GM12878 (cell line): Measurements from ENCODE around the gene ATF7IP. TPM values are rescaled to one million over a fixed set of nuclear protein-coding genes. Genes with fewer than 3 reads are reported as not detected.

ENCODE experiments used
- ATAC-seq: fragments of 200-7000 bp; cut with Tn5 transposase; 3 replicates; pipeline ENCODE4 v1.9.1; 2020; ENCODE audit warnings: mild to moderate bottlenecking, moderate library complexity
- BruUV-seq: library from RNA; stranded (reverse); fragments of 400-500 nt; replicated peaks from 2 replicates; lab custom pipeline; 2021; lab: Mats Ljungman, UMichigan
- CTCF ChIA-PET: fragments of 300-600 bp; sonication (Branson Sonifier 250); formaldehyde crosslinking; extraction: SDS; loops from one replicate; lab custom pipeline; 2021; ENCODE audit warnings: inconsistent platforms; lab: Yijun Ruan, JAX
- POLR2A ChIA-PET: fragments of 350-600 bp; formaldehyde crosslinking; extraction: SDS; loops from one replicate; lab custom pipeline; 2021; ENCODE audit warnings: inconsistent platforms; lab: Charles Lee
- RAD21 ChIA-PET: fragments of 300-600 bp; sonication (Branson Sonifier 250); formaldehyde crosslinking; loops from one replicate; lab custom pipeline; 2023; ENCODE audit warnings: antibody characterized with exemption; ENCODE audit not compliant: unreplicated experiment; lab: Charles Lee
- SMC1A ChIA-PET: fragments of 300-600 bp; sonication (Branson Sonifier 250); formaldehyde crosslinking; loops from one replicate; lab custom pipeline; 2023; ENCODE audit not compliant: unreplicated experiment, uncharacterized antibody; lab: Charles Lee
- DNase-seq: peaks from one replicate; pipeline ENCODE4 v3.0.0-alpha.2; 2011; ENCODE audit warnings: low read depth, low spot score
- FAIRE-seq: peaks from 3 replicates; lab custom pipeline; 2011; peaks lifted over from hg19 to GRCh38; lab: Jason Lieb, UNC
- H2AFZ ChIP-seq: 2 replicates; pipeline ENCODE4 v1.6.0; 2011; ENCODE audit warnings: low read depth, low read length, control low read depth; ENCODE audit not compliant: control insufficient read depth
- H3K27ac ChIP-seq: 2 replicates; pipeline ENCODE4 v1.5.1; 2011; ENCODE audit warnings: control low read depth; ENCODE audit not compliant: control insufficient read depth, insufficient read depth
- H3K27me3 ChIP-seq, 2 experiments: replicated peaks in 1 of 2; 2 replicates each; pipeline versions ENCODE4 v1.6.0 to v1.6.1; 2011; ENCODE audit warnings: low read length in 1 of 2; ENCODE audit not compliant: control insufficient read depth in 2 of 2, insufficient read depth in 2 of 2
- H3K36me3 ChIP-seq, 2 experiments: 2 replicates each; pipeline ENCODE4 v1.5.1; 2011; ENCODE audit warnings: low read length in 1 of 2; ENCODE audit not compliant: control insufficient read depth in 2 of 2, insufficient read depth in 2 of 2
- H3K4me1 ChIP-seq: 2 replicates; pipeline ENCODE4 v1.6.1; 2011; ENCODE audit warnings: mild to moderate bottlenecking, low read length, moderate library complexity, mixed read lengths; ENCODE audit not compliant: control insufficient read depth, insufficient read depth
- H3K4me2 ChIP-seq: 2 replicates; pipeline ENCODE4 v1.6.0; 2011; ENCODE audit warnings: control low read depth; ENCODE audit not compliant: control insufficient read depth, insufficient read depth
- H3K4me3 ChIP-seq: fragments of 200-600 bp; sonication (generic); 2 replicates; pipeline ENCODE4 v1.5.1; 2016
- H3K79me2 ChIP-seq: 2 replicates; pipeline ENCODE4 v1.6.0; 2011; ENCODE audit warnings: low read length; ENCODE audit not compliant: control insufficient read depth, insufficient read depth
- H3K9ac ChIP-seq: 2 replicates; pipeline ENCODE4 v1.8.0; 2011; ENCODE audit warnings: low read length, control low read depth, mixed read lengths; ENCODE audit not compliant: control insufficient read depth, insufficient read depth
- H3K9me3 ChIP-seq: replicated peaks from 3 replicates; pipeline ENCODE4 v1.5.1; 2011; ENCODE audit warnings: mild to moderate bottlenecking, low read length; ENCODE audit not compliant: control insufficient read depth, insufficient read depth
- H4K20me1 ChIP-seq: 2 replicates; pipeline ENCODE4 v1.6.0; 2011; ENCODE audit not compliant: control insufficient read depth, insufficient read depth
- CHD1 ChIP-seq: IDR thresholded peaks from 2 replicates; pipeline ENCODE4 v1.6.1; 2012; ENCODE audit warnings: low read depth, low read length, improper control_type of control experiment
- MXI1 ChIP-seq: fragments of 150-350 bp; IDR thresholded peaks from 2 replicates; pipeline ENCODE4 v1.6.1; 2011; ENCODE audit warnings: low read depth, mild to moderate bottlenecking, inconsistent platforms, low read length, improper control_type of control experiment
- NR2C2 ChIP-seq: IDR thresholded peaks from 2 replicates; pipeline ENCODE4 v1.6.1; 2011; ENCODE audit warnings: borderline replicate concordance, low read depth; ENCODE audit not compliant: control insufficient read depth, insufficient read length
- PML ChIP-seq: IDR thresholded peaks from 2 replicates; pipeline ENCODE4 v1.6.1; 2012; ENCODE audit warnings: low read length, inconsistent platforms
- POLR2A ChIP-seq: IDR thresholded peaks from 2 replicates; pipeline ENCODE4 v1.6.1; 2011; ENCODE audit warnings: low read depth, mild to moderate bottlenecking, low read length
- RBBP5 ChIP-seq: fragments of 200-600 bp; sonication (generic); conservative IDR thresholded peaks from 2 replicates; pipeline ENCODE4 v1.6.1; 2016
- SIN3A ChIP-seq: IDR thresholded peaks from 2 replicates; pipeline ENCODE4 v1.6.1; 2012; ENCODE audit warnings: low read depth, low read length, improper control_type of control experiment
- SMC3 ChIP-seq: IDR thresholded peaks from 2 replicates; pipeline ENCODE4 v1.6.1; 2011; ENCODE audit warnings: low read length, improper control_type of control experiment, borderline replicate concordance
- SREBF1 ChIP-seq: IDR thresholded peaks from 2 replicates; pipeline ENCODE4 v1.6.1; 2012; ENCODE audit warnings: mild to moderate bottlenecking, low read length
- TCF3 ChIP-seq: IDR thresholded peaks from 2 replicates; pipeline ENCODE4 v1.6.1; 2012; ENCODE audit warnings: low read depth, mild to moderate bottlenecking, low read length, borderline replicate concordance; ENCODE audit not compliant: insufficient read depth
- TCF7 ChIP-seq: IDR thresholded peaks from 2 replicates; pipeline ENCODE4 v1.6.1; 2014; ENCODE audit warnings: antibody characterized with exemption, borderline replicate concordance
- ZNF217 ChIP-seq: fragments of 450-650 bp; IDR thresholded peaks from 2 replicates; pipeline ENCODE4 v1.6.1; 2017; ENCODE audit warnings: antibody characterized with exemption, mild to moderate bottlenecking
- ZNF24 ChIP-seq: fragments of 450-650 bp; IDR thresholded peaks from 2 replicates; pipeline ENCODE4 v1.6.1; 2017; ENCODE audit warnings: antibody characterized with exemption, mild to moderate bottlenecking
- WGBS: methylation state at CpG from one replicate; pipeline ENCODE4 v1.1.6; 2016; ENCODE audit warnings: low lambda C conversion rate; ENCODE audit not compliant: insufficient replicate concordance, insufficient coverage; ENCODE audit errors: missing lambda C conversion rate; 5-methylcytosine and 5-hydroxymethylcytosine counted together
- in situ Hi-C: fragments of 300-500 bp; cut with MboI; formaldehyde crosslinking; loops from 9 replicates; pipeline ENCODE4 v1.14.3; 2018; ENCODE audit warnings: mixed read lengths
- intact Hi-C: fragments of 100-400 bp; cut with micrococcal nuclease; formaldehyde crosslinking; loops from one replicate; pipeline ENCODE4 v1.14.2; 2022; ENCODE audit not compliant: unreplicated experiment
- polyA plus RNA-seq, 11 experiments: library from polyadenylated mRNA; depleted of rRNA in 4 of 11; unstranded in 6 of 11; stranded (reverse) in 5 of 11; fragments of >200 nt; fragmentation: Nextera tagmentation in 4 of 11; fragmentation: Illumina TruSeq in 1 of 11; extraction: Ambion mirVana in 4 of 11; extraction: Trizol in 1 of 11; gene quantifications; 1 replicate in 1 of 11; 2 replicates in 10 of 11; pipeline versions ENCODE4 v1.2.1 to v1.2.3, GENCODE V29; 2011 to 2016; ENCODE audit warnings: inconsistent platforms in 2 of 11, missing spikeins in 2 of 11, low read depth in 1 of 11
- total RNA-seq, 4 experiments: library from RNA; depleted of rRNA in 3 of 4; stranded (reverse); fragments of >200 nt in 3 of 4; fragmentation: Illumina TruSeq in 1 of 4; extraction: Trizol in 1 of 4; gene quantifications; 2 replicates each; pipeline versions ENCODE4 v1.2.1 to v1.2.3, GENCODE V29; 2013 to 2021
- TF ChIP-seq, protein P1 (sequence below): fragments of 450-650 bp; IDR thresholded peaks from 2 replicates; pipeline ENCODE4 v1.6.1; 2016; ENCODE audit warnings: mild to moderate bottlenecking
- TF ChIP-seq, protein P2 (sequence below): fragments of 450-650 bp; IDR thresholded peaks from 2 replicates; pipeline ENCODE4 v1.6.1; 2017; ENCODE audit warnings: borderline replicate concordance
- TF ChIP-seq, protein P3 (sequence below): fragments of 450-650 bp; IDR thresholded peaks from 2 replicates; pipeline ENCODE4 v1.6.1; 2016; ENCODE audit warnings: mild to moderate bottlenecking, moderate library complexity, borderline replicate concordance

Gene ATF7IP
- total and polyA plus RNA-seq, 10 of the 15 experiments (the other 5 are each of a cell fraction or from before 2014, with no cell fraction given) = 6.2 to 66.6 (median 29.3) TPM

DNA sequence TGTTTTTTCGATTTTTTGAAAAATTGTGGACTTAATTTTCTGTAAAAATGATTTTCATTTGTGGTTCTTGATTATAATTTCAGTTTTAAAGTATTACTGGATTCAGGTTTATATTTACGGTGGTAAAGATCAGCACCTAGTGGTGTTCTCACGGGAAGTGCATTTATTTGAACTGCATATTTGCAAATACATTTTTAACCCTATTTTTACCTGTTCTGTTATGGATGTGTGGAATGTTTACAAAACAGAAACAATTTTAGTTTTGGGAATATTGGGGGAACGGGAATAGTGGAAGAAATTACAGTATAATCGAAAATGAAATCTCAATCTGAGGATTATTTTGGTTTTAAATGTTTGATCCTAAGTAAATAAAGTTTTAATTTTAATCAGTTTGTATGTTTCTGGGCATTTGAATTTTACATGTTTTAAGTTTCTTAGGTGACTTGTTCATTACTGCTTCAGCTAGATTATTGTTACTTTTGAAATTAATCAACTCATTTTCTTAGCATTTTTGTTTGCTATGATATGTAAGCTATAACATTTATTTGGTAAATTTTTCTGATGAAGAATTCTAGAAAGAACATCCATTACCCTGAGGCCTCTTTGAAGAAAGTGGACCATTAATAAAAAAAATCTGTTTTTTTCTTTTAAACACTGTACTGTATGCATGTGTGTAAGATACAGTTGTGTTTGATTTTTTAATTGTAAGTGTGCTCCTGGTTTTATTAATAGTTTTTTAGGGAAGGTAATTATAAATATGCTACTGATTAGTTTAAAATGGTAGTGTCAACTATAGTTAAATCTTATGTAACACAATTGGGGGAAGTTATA lies 942 bp downstream of the ATF7IP start:
- BruUV-seq = TSS peak; percentile 91
- in situ Hi-C loops = loop anchor here (5.0 kb wide), 2 partner anchors 124 to 251 kb away; no protein-coding TSS in a partner anchor
- no peak for TF ChIP-seq SIN3A
- TF ChIP-seq TCF3 = no peak
- no peak for TF ChIP-seq RBBP5
- TF ChIP-seq NR2C2 = no peak
- TF ChIP-seq, protein P1, sequence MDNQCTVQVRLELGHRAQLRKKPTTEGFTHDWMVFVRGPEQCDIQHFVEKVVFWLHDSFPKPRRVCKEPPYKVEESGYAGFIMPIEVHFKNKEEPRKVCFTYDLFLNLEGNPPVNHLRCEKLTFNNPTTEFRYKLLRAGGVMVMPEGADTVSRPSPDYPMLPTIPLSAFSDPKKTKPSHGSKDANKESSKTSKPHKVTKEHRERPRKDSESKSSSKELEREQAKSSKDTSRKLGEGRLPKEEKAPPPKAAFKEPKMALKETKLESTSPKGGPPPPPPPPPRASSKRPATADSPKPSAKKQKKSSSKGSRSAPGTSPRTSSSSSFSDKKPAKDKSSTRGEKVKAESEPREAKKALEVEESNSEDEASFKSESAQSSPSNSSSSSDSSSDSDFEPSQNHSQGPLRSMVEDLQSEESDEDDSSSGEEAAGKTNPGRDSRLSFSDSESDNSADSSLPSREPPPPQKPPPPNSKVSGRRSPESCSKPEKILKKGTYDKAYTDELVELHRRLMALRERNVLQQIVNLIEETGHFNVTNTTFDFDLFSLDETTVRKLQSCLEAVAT = peak; percentile 2
- TF ChIP-seq ZNF24 = peak; percentile 39; the same call in 1 of the 2 replicates
- no peak for TF ChIP-seq POLR2A
- no peak; the same call in 1 of the 2 replicates for TF ChIP-seq CHD1
- no peak for TF ChIP-seq SREBF1
- TF ChIP-seq, protein P2, sequence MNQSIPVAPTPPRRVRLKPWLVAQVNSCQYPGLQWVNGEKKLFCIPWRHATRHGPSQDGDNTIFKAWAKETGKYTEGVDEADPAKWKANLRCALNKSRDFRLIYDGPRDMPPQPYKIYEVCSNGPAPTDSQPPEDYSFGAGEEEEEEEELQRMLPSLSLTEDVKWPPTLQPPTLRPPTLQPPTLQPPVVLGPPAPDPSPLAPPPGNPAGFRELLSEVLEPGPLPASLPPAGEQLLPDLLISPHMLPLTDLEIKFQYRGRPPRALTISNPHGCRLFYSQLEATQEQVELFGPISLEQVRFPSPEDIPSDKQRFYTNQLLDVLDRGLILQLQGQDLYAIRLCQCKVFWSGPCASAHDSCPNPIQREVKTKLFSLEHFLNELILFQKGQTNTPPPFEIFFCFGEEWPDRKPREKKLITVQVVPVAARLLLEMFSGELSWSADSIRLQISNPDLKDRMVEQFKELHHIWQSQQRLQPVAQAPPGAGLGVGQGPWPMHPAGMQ = no peak
- peak; percentile 54; the same call in 1 of the 2 replicates for TF ChIP-seq MXI1
- TF ChIP-seq, protein P3, sequence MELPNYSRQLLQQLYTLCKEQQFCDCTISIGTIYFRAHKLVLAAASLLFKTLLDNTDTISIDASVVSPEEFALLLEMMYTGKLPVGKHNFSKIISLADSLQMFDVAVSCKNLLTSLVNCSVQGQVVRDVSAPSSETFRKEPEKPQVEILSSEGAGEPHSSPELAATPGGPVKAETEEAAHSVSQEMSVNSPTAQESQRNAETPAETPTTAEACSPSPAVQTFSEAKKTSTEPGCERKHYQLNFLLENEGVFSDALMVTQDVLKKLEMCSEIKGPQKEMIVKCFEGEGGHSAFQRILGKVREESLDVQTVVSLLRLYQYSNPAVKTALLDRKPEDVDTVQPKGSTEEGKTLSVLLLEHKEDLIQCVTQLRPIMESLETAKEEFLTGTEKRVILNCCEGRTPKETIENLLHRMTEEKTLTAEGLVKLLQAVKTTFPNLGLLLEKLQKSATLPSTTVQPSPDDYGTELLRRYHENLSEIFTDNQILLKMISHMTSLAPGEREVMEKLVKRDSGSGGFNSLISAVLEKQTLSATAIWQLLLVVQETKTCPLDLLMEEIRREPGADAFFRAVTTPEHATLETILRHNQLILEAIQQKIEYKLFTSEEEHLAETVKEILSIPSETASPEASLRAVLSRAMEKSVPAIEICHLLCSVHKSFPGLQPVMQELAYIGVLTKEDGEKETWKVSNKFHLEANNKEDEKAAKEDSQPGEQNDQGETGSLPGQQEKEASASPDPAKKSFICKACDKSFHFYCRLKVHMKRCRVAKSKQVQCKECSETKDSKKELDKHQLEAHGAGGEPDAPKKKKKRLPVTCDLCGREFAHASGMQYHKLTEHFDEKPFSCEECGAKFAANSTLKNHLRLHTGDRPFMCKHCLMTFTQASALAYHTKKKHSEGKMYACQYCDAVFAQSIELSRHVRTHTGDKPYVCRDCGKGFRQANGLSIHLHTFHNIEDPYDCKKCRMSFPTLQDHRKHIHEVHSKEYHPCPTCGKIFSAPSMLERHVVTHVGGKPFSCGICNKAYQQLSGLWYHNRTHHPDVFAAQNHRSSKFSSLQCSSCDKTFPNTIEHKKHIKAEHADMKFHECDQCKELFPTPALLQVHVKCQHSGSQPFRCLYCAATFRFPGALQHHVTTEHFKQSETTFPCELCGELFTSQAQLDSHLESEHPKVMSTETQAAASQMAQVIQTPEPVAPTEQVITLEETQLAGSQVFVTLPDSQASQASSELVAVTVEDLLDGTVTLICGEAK = peak; percentile 61; the same call in 1 of the 2 replicates
- TF ChIP-seq TCF7 = no peak
- no peak for TF ChIP-seq PML
- TF ChIP-seq SMC3 = peak; percentile 30; the same call in 1 of the 2 replicates
- no peak; the same call in 1 of the 2 replicates for TF ChIP-seq ZNF217

More for the DNA sequence above, 942 bp downstream of the ATF7IP start:
- ChIA-PET SMC1A (interaction anchor here (0.8 to 3.9 kb wide), 25 partner anchors 20 to 1388 kb away, joined by 3 to 64 read pairs (median 4); no protein-coding TSS in a partner anchor), POLR2A (interaction anchor here (0.8 to 2.6 kb wide), 12 partner anchors 8 to 403 kb away, joined by 3 to 31 read pairs (median 4); no protein-coding TSS in a partner anchor), CTCF (interaction anchor here (0.6 to 3.0 kb wide), 27 partner anchors 8 to 253 kb away, joined by 3 to 29 read pairs (median 4); no protein-coding TSS in a partner anchor), RAD21 (interaction anchor here (0.9 to 2.7 kb wide), 25 partner anchors 10 to 181 kb away, joined by 3 to 70 read pairs (median 5); no protein-coding TSS in a partner anchor)
- DNase-seq (no peak), ATAC-seq (no peak), FAIRE-seq (peak; percentile 31)
- Histone ChIP-seq H3K36me3 (no peaks in the 10 kb centered on the region), H4K20me1 (no peaks in the 10 kb centered on the region), H3K4me2 (peak overlapping the region; percentile 56), H3K79me2 (peaks cover 50% of the 10 kb centered on the region), H3K9ac (peak overlapping the region; percentile 78), H3K27me3 (no peaks in the 10 kb centered on the region), H3K4me1 (peaks cover 12% of the 10 kb centered on the region), H3K4me3 (peak overlapping the region; percentile 59), H3K9me3 (peaks cover 20% of the 10 kb centered on the region; the same call in 2 of the 3 replicates), H3K27ac (peak overlapping the region; percentile 89), H2AFZ (peak overlapping the region; percentile 49)
- intact Hi-C loops = loop anchor here (1.0 to 10.0 kb wide), 6 partner anchors 19 to 406 kb away; a partner anchor contains a TSS
- WGBS = 0% methylated on average over 5 of the region's 5 CpGs
